ENCODE data around the gene TMEM37.

TMEM37 gene

GRCh38 chr2:119474371-119475224 is 42.9 kb downstream of the TMEM37 start:
- Mint-ChIP-seq H3K4me1 (peaks cover 17% of the 10 kb centered on the region), H3K9me3 (no peaks in the 10 kb centered on the region), H3K36me3 (ENCODE audit: low read depth) (no peaks in the 10 kb centered on the region), H3K27me3 (ENCODE audit: low read depth, poor library complexity) (peaks cover 11% of the 10 kb centered on the region), H3K27ac (peak overlapping the region; percentile 44), H3K4me3 (no peak overlapping the region)
- no peak for TF ChIP-seq CTCF (IDR thresholded peaks at IDR 0.05)
- no peak for DNase-seq

- Mint-ChIP-seq H3K27me3 (ENCODE audit: low read depth, poor library complexity) (peaks cover 11% of the 10 kb centered on the region), H3K9me3 (no peaks in the 10 kb centered on the region), H3K4me3 (no peak overlapping the region), H3K36me3 (ENCODE audit: low read depth) (no peaks in the 10 kb centered on the region), H3K4me1 (peaks cover 17% of the 10 kb centered on the region), H3K27ac (no peak overlapping the region)
- TF ChIP-seq CTCF (IDR thresholded peaks at IDR 0.05) = no peak
- no peak for DNase-seq
These were observed 43.7 kb downstream of the TMEM37 start for GRCh38 chr2:119475225-119475856.

DNA sequence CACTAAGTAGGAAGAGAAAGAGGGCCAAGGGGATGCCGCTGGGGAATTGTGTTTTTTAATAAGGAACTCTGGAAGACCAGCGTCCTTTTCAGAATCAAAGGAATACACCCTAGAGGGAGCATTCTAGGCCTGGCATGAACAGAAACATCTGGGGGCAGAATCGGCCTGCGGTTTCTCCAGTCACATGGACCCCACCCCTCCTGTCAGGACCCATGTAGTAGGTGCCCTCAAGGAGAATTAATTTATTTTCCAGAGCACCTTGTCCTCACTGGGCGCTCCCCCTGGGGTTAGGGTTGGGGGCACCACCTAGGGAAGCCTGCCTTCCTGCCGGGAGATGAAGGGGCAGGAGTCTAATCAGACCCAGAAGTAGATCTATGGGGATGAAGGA is 44.2 kb downstream of the TMEM37 start:
- no peak for DNase-seq
- H3K27ac Mint-ChIP-seq = no peak overlapping the region
- H3K27me3 Mint-ChIP-seq (ENCODE audit: low read depth, poor library complexity) = peaks cover 12% of the 10 kb centered on the region
- H3K4me3 Mint-ChIP-seq = no peak overlapping the region
- peaks cover 17% of the 10 kb centered on the region for H3K4me1 Mint-ChIP-seq
- no peak for TF ChIP-seq CTCF (IDR thresholded peaks at IDR 0.05)
- no peaks in the 10 kb centered on the region for H3K36me3 Mint-ChIP-seq (ENCODE audit: low read depth)
- H3K9me3 Mint-ChIP-seq = no peaks in the 10 kb centered on the region

GRCh38 chr2:119476301-119477112 is 44.9 kb downstream of the TMEM37 start:
- Mint-ChIP-seq H3K4me1 (peaks cover 17% of the 10 kb centered on the region), H3K27ac (no peak overlapping the region), H3K9me3 (no peaks in the 10 kb centered on the region), H3K27me3 (ENCODE audit: low read depth, poor library complexity) (peaks cover 15% of the 10 kb centered on the region), H3K4me3 (no peak overlapping the region), H3K36me3 (ENCODE audit: low read depth) (no peaks in the 10 kb centered on the region)
- DNase-seq = peak; percentile 71
- TF ChIP-seq CTCF (IDR thresholded peaks at IDR 0.05) = peak; percentile 99

DNA sequence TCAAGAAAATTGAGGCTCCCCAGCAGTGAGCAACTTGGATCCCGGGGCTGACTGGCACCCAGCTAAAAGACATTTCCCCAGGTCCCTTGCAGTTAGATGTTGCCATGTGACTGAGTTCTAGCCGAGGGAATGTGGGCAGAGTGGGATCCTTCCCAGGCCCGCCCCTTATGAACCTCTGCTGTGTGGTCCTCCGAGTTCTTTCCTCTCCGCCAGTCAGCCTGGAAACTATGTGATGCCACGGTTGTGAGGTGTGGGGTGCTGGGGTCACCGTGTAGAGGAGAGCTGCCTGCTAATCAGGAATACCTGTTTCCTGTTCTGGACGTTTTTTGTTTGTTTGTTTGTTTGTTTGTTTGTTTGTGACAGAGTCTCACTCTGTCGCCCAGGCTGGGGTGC is 45.5 kb downstream of the TMEM37 start:
- TF ChIP-seq CTCF (IDR thresholded peaks at IDR 0.05) = no peak
- no peaks in the 10 kb centered on the region for H3K36me3 Mint-ChIP-seq (ENCODE audit: low read depth)
- H3K27me3 Mint-ChIP-seq (ENCODE audit: low read depth, poor library complexity) = peaks cover 15% of the 10 kb centered on the region
- H3K4me3 Mint-ChIP-seq = no peak overlapping the region
- H3K9me3 Mint-ChIP-seq = no peaks in the 10 kb centered on the region
- DNase-seq = no peak
- no peak overlapping the region for H3K27ac Mint-ChIP-seq
- peaks cover 21% of the 10 kb centered on the region for H3K4me1 Mint-ChIP-seq
